ENCODE results near the gene BATF3.
"Not testable (repeated sequence)": the region's sequence is repeated elsewhere in the genome, so short reads cannot be mapped to it uniquely, and the experiment has no call there.

Gene BATF3

DNA sequence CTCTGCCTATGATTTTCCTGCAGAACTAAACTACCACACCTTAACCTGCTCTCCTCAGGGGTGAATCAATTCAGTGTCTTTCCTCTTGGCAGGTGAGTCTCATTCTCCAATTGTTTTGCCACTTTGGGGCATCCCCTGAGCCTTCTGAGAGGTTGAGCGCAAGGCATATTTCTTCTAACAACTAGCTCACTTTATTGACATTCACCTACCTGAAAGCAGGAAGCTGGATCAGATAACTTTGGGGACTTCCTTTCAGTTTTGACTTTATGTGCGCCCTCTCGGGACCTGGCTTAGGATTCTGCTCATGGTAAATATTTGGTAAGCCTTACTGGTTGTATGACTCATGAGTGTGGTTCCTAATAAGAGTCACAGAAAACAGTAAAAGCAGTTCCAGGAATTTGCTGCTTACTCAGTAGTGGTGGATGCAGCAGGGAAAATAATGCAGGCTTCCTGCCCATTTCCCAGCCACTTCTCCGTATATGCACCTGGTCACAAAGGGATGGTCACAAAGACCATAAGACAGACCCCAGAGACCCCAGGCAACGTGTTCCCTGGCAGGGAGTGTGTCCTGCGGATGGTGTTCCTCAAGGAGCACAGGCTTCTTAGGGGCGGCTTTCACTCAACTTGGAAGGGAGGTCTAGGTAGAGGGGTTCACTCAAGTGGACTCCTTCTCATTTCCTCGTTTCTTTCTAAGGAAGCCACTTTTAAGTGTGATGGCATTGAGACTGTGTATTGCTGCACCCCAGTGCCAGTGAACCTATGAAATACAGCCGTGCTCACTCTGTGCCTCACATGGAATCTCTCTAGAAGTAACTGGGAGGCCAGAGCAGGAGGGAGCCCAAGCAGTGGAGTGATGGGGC, 22.0 kb upstream of the BATF3 start:
- Mint-ChIP-seq H3K4me3 (no peak overlapping the region), H3K4me1 (peaks cover 13% of the 10 kb centered on the region), H3K27me3 (peaks cover 20% of the 10 kb centered on the region), H3K36me3 (ENCODE audit: insufficient read depth) (peaks cover 2% of the 10 kb centered on the region), H3K9me3 (no peaks in the 10 kb centered on the region), H3K27ac (ENCODE audit: low read depth) (no peak overlapping the region)
- DNase-seq (ENCODE audit: low spot score in 2 of 2) (no peak), ATAC-seq (replicated peaks; ENCODE audit: extremely low read depth, poor library complexity, severe bottlenecking) (no peak)

- peaks cover 13% of the 10 kb centered on the region for H3K4me1 Mint-ChIP-seq
- peaks cover 2% of the 10 kb centered on the region for H3K36me3 Mint-ChIP-seq (ENCODE audit: insufficient read depth)
- no peak overlapping the region for H3K27ac Mint-ChIP-seq (ENCODE audit: low read depth)
- DNase-seq (ENCODE audit: low spot score in 2 of 2): no peak
- H3K27me3 Mint-ChIP-seq: peaks cover 27% of the 10 kb centered on the region
- no peak overlapping the region for H3K4me3 Mint-ChIP-seq
- no peaks in the 10 kb centered on the region for H3K9me3 Mint-ChIP-seq
- no peak for ATAC-seq (replicated peaks; ENCODE audit: extremely low read depth, poor library complexity, severe bottlenecking)
Measured at GRCh38 chr1:212719633-212720032, 20.0 kb upstream of the BATF3 start.

DNA sequence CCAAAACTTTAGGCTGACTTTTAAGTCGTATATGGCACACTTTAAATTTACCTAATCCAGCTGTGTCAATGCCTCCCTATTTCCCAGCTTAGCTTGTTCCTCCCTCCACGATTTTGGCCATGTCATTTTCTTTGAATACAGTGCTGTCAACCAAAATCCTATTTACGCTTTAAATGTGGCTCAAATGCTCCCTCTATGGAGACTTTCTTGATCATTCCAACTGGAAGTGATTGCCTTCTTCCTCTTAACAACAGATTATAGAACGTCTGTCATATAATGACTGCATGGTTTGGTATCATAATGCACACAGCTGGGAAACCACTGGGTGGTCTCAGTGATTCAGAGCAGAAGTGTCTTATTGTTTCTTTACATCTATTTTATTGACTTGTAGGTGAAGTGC, 18.9 kb upstream of the BATF3 start:
- Mint-ChIP-seq H3K36me3 (ENCODE audit: insufficient read depth) (peaks cover 2% of the 10 kb centered on the region), H3K4me1 (peaks cover 13% of the 10 kb centered on the region), H3K4me3 (no peak overlapping the region), H3K27me3 (peaks cover 27% of the 10 kb centered on the region), H3K27ac (ENCODE audit: low read depth) (no peak overlapping the region), H3K9me3 (no peaks in the 10 kb centered on the region)
- no peak for ATAC-seq (replicated peaks; ENCODE audit: extremely low read depth, poor library complexity, severe bottlenecking)
- DNase-seq (ENCODE audit: low spot score in 2 of 2): no peak

- no peak overlapping the region for H3K27ac Mint-ChIP-seq (ENCODE audit: low read depth)
- no peak for ATAC-seq (replicated peaks; ENCODE audit: extremely low read depth, poor library complexity, severe bottlenecking)
- peaks cover under 1% of the 10 kb centered on the region for H3K36me3 Mint-ChIP-seq (ENCODE audit: insufficient read depth)
- no peak for DNase-seq (ENCODE audit: low spot score in 2 of 2)
- H3K4me3 Mint-ChIP-seq: no peak overlapping the region
- H3K9me3 Mint-ChIP-seq: no peaks in the 10 kb centered on the region
- peaks cover 1% of the 10 kb centered on the region for H3K4me1 Mint-ChIP-seq
- peaks cover 27% of the 10 kb centered on the region for H3K27me3 Mint-ChIP-seq
Measured at GRCh38 chr1:212716161-212716560, 16.5 kb upstream of the BATF3 start.

- Mint-ChIP-seq H3K27ac (ENCODE audit: low read depth) (no peak overlapping the region), H3K9me3 (no peaks in the 10 kb centered on the region), H3K4me3 (no peak overlapping the region), H3K36me3 (ENCODE audit: insufficient read depth) (no peaks in the 10 kb centered on the region), H3K27me3 (peaks cover 23% of the 10 kb centered on the region), H3K4me1 (no peaks in the 10 kb centered on the region)
- ATAC-seq (replicated peaks; ENCODE audit: extremely low read depth, poor library complexity, severe bottlenecking): no peak
- no peak for DNase-seq (ENCODE audit: low spot score in 2 of 2)
Measured at GRCh38 chr1:212713465-212714136, 14.0 kb upstream of the BATF3 start.

- Mint-ChIP-seq H3K36me3 (ENCODE audit: insufficient read depth) (no peaks in the 10 kb centered on the region), H3K4me1 (no peaks in the 10 kb centered on the region), H3K4me3 (no peak overlapping the region), H3K27ac (ENCODE audit: low read depth) (no peak overlapping the region), H3K9me3 (no peaks in the 10 kb centered on the region), H3K27me3 (peaks cover 14% of the 10 kb centered on the region)
- no peak for DNase-seq (ENCODE audit: low spot score in 2 of 2)
- no peak for ATAC-seq (replicated peaks; ENCODE audit: extremely low read depth, poor library complexity, severe bottlenecking)
Measured at GRCh38 chr1:212712451-212713303, 13.0 kb upstream of the BATF3 start.

DNA sequence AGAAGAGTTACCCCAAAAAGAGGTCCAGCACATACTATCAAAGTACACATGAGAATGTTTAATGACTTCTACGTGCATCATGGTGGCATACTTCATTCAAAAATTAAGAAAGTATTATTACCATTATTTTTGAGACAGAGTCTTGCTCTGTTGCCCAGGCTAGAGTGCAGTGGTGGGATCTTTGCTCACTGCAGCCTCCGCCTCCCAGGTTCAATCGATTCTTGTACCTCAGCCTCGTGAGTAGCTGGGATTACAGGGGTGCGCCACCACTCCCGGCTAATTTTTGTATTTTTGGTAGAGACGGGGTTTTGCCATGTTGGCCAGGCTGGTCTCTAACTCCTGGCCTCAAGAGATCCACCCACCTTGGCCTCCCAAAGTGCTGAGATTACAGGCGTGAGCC, 12.3 kb upstream of the BATF3 start:
- not testable (repeated sequence) for H3K27ac Mint-ChIP-seq (ENCODE audit: low read depth); H3K27me3 Mint-ChIP-seq; H3K4me1 Mint-ChIP-seq; H3K36me3 Mint-ChIP-seq (ENCODE audit: insufficient read depth); DNase-seq (ENCODE audit: low spot score in 2 of 2); ATAC-seq (replicated peaks; ENCODE audit: extremely low read depth, poor library complexity, severe bottlenecking); H3K9me3 Mint-ChIP-seq; H3K4me3 Mint-ChIP-seq

DNA sequence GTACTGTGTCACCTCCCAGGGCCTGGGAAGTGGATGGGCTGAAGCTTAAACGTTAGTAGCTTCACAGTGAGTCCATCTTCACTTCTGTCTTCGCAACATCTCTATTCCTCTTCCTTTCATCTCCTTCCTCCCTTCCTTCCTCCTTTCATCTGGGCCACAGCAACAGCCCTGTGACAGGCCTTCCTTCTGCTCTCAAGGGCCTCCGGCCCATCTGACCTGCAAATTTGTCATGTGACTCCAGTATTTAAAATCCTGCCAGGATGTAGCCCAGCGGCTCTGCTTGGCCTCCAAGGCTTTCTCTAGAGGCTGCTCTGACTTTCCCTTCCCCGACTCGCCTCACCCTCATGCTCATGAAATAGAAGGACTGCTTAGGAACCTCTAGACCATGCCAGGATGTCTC, 10.9 kb upstream of the BATF3 start:
- no peak overlapping the region for H3K27ac Mint-ChIP-seq (ENCODE audit: low read depth)

DNA sequence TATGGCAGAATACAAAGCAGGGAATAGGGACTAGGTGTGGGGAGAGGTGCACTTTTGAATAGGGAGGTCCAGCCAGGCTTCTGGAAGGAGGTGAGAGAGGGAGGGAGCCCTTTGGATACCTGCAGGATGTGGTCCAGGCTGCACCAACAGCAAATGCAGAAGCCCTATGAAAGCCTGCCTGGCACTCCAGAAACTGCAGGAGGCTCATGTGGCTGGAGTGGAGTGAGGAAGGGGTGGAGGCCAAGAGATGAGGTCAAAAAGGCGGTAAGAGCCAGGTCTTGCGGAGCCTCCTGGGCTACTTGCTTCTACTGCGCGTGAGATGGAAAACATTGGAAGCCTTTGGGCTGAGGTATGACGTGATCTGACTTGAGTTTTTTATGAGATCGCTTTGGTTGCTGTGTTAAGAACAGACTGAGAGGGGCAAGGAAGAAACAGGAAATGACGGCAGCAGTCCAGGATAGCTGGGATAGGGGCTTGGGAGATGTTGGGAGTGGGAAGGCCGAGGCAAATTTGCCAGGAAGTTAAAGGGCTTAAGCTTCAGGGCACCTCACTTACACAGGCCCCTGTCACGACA, 4.4 kb upstream of the BATF3 start:
- ATAC-seq (replicated peaks; ENCODE audit: extremely low read depth, poor library complexity, severe bottlenecking) (no peak), DNase-seq (ENCODE audit: low spot score in 2 of 2) (no peak)
- H3K27me3 Mint-ChIP-seq: no peaks in the 10 kb centered on the region
- H3K9me3 Mint-ChIP-seq: no peaks in the 10 kb centered on the region
- peak overlapping the region; percentile 42 for H3K27ac Mint-ChIP-seq (ENCODE audit: low read depth)
- H3K36me3 Mint-ChIP-seq (ENCODE audit: insufficient read depth): no peaks in the 10 kb centered on the region
- peaks cover 36% of the 10 kb centered on the region for H3K4me1 Mint-ChIP-seq
- no peak overlapping the region for H3K4me3 Mint-ChIP-seq

More for the DNA sequence above, 10.9 kb upstream of the BATF3 start:
- ATAC-seq (replicated peaks; ENCODE audit: extremely low read depth, poor library complexity, severe bottlenecking) (no peak), DNase-seq (ENCODE audit: low spot score in 2 of 2) (no peak)
- no peaks in the 10 kb centered on the region for H3K9me3 Mint-ChIP-seq
- no peak overlapping the region for H3K4me3 Mint-ChIP-seq
- no peaks in the 10 kb centered on the region for H3K4me1 Mint-ChIP-seq
- no peaks in the 10 kb centered on the region for H3K36me3 Mint-ChIP-seq (ENCODE audit: insufficient read depth)
- H3K27me3 Mint-ChIP-seq: peaks cover under 1% of the 10 kb centered on the region

DNA sequence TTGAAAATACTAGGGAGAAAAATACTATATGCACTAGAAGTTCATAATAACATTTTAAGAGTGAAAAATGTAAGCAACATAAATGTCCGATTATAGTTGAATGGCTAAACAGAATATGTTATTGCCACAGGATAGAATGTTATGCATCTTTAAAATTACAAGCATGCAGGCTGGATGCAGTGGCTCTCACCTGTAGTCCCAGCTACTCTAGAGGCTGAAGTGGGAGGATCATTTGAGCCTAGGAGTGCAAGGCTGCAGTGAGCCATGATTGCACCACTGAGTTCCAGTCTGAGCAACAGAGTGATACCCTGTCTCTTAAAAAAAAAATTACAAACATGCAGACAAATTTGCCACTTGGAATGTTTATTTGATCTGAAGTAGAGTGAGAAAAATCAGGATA, 3.0 kb upstream of the BATF3 start:
- peaks cover 47% of the 10 kb centered on the region for H3K4me1 Mint-ChIP-seq
- no peaks in the 10 kb centered on the region for H3K36me3 Mint-ChIP-seq (ENCODE audit: insufficient read depth)
- no peaks in the 10 kb centered on the region for H3K9me3 Mint-ChIP-seq
- no peaks in the 10 kb centered on the region for H3K27me3 Mint-ChIP-seq
- H3K4me3 Mint-ChIP-seq: no peak overlapping the region
- H3K27ac Mint-ChIP-seq (ENCODE audit: low read depth): peak overlapping the region; percentile 42
- DNase-seq (ENCODE audit: low spot score in 2 of 2) (no peak), ATAC-seq (replicated peaks; ENCODE audit: extremely low read depth, poor library complexity, severe bottlenecking) (no peak)

DNA sequence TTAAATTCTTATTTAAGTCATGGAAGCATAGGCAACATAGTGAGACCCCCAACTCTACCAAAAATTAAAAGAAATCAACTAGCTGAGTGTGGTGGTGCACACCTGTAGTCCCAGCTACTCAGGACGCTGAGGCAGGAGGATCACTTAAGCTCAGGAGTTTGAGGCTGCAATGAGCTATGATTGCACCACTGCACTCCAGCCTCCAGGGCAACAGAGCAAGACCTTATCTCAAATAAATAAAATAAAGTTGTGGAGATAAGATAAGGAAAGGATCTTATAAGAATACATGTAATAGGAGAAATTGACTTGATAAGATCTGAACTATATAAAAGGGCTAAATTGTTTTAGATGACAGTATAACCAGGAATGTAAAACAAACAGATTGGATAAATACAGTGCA, 2.3 kb upstream of the BATF3 start:
- peak overlapping the region; percentile 15 for H3K27ac Mint-ChIP-seq (ENCODE audit: low read depth)
- no peak for DNase-seq (ENCODE audit: low spot score in 2 of 2)
- H3K9me3 Mint-ChIP-seq: no peaks in the 10 kb centered on the region
- peak overlapping the region; percentile 78 for H3K4me3 Mint-ChIP-seq
- H3K27me3 Mint-ChIP-seq: no peaks in the 10 kb centered on the region
- no peaks in the 10 kb centered on the region for H3K36me3 Mint-ChIP-seq (ENCODE audit: insufficient read depth)
- H3K4me1 Mint-ChIP-seq: peaks cover 55% of the 10 kb centered on the region
- no peak for ATAC-seq (replicated peaks; ENCODE audit: extremely low read depth, poor library complexity, severe bottlenecking)

Data from central memory CD8-positive, alpha-beta T cell (primary cell).